Stromal cell of bone marrow (primary cell): Measurements from ENCODE around the gene RETSAT.

Experiments used
- DNase-seq: peaks from one replicate; pipeline ENCODE4 v3.0.0-alpha.2; 2012; ENCODE audit warnings: low read depth

The RETSAT gene

GRCh38 chr2:85308201-85308600 lies 46.1 kb downstream of the RETSAT start:
- DNase-seq: no peak

- DNase-seq: no peak
Measured at GRCh38 chr2:85307527-85307897, 46.8 kb downstream of the RETSAT start.

GRCh38 chr2:85303780-85304531 lies 50.4 kb downstream of the RETSAT start:
- no peak for DNase-seq

GRCh38 chr2:85302121-85302520 lies 52.2 kb downstream of the RETSAT start:
- DNase-seq: no peak
